Measurements from ENCODE around the gene HS6ST2. TPM values are rescaled to one million over a fixed set of nuclear protein-coding genes. Genes with fewer than 3 reads are reported as not detected.

The HS6ST2 gene
- total and polyA plus RNA-seq, 9 of the 15 experiments (the other 6 are each of a cell fraction or from before 2014, with no cell fraction given) = not detected

- TF ChIP-seq ZNF449 (CRISPR knock-in tag; IDR thresholded peaks at IDR 0.05) (no peak), TRIM25 (IDR thresholded peaks at IDR 0.05; ENCODE audit: borderline replicate concordance) (no peak), CEBPB (tag; IDR thresholded peaks at IDR 0.05) (no peak)
These were observed 3.1 kb upstream of the HS6ST2 start (continued) for GRCh38 chrX:132961511-132961910.

GRCh38 chrX:132957211-132958090 lies 978 bp downstream of the HS6ST2 start:
- CTCF ChIA-PET (ENCODE audit: low intra/inter-chr PET ratio) = no interaction called here
- BruUV-seq (replicated peaks) = no TSS peak
- no peak for TF ChIP-seq NONO (IDR thresholded peaks at IDR 0.05; ENCODE audit: low read depth in 2 of 2, low read length in 1 of 2)
- no peak for TF ChIP-seq SMAD2 (IDR thresholded peaks at IDR 0.05; ENCODE audit: low read depth, low read length)
- no peak for TF ChIP-seq BRCA1 (IDR thresholded peaks at IDR 0.05)
- no peak for TF ChIP-seq BRCA1 (CRISPR knock-in tag; IDR thresholded peaks at IDR 0.05)
- no peak for TF ChIP-seq ETV1 (tag; conservative IDR thresholded peaks at IDR 0.05; ENCODE audit: low read depth)
- TF ChIP-seq CHD4 (IDR thresholded peaks at IDR 0.05; ENCODE audit: insufficient read depth, insufficient replicate concordance, low read depth, low read length, poor library complexity, severe bottlenecking) = no peak
- no peak for TF ChIP-seq POLR2A (conservative IDR thresholded peaks at IDR 0.05)
- no peak for TF ChIP-seq ZNF668 (CRISPR knock-in tag; IDR thresholded peaks at IDR 0.05)
- TF ChIP-seq ATF2 (CRISPR knock-in tag; IDR thresholded peaks at IDR 0.05) = no peak
- TF ChIP-seq XRCC3 (IDR thresholded peaks at IDR 0.05) = no peak
- TF ChIP-seq FIP1L1 (IDR thresholded peaks at IDR 0.05; ENCODE audit: low read depth, low read length, poor library complexity, severe bottlenecking) = no peak
- TF ChIP-seq MYNN (IDR thresholded peaks at IDR 0.05) = no peak
- TF ChIP-seq MYNN (CRISPR knock-in tag; IDR thresholded peaks at IDR 0.05) = no peak
- no peak for TF ChIP-seq CREM (IDR thresholded peaks at IDR 0.05; ENCODE audit: low read depth)
- no peak for TF ChIP-seq ZNF134 (CRISPR knock-in tag; conservative IDR thresholded peaks at IDR 0.05)

More at GRCh38 chrX:132957211-132958090, 978 bp downstream of the HS6ST2 start:
- H3K27me3 ChIP-seq (ENCODE audit: control insufficient read depth in 2 of 2, insufficient read depth in 2 of 2, low read length in 2 of 2) = no peaks in the 10 kb centered on the region
- no peaks in the 10 kb centered on the region for H3K9me3 ChIP-seq (replicated peaks; ENCODE audit: control insufficient read depth, insufficient read depth, low read depth, low read length)
- no peak overlapping the region for H3K9ac ChIP-seq (ENCODE audit: insufficient read depth in 1 of 2, low read depth in 2 of 2, low read length in 2 of 2)
- no peaks in the 10 kb centered on the region for H3K36me3 ChIP-seq (ENCODE audit: control insufficient read depth, insufficient read depth, low read length)
- POLR2A ChIA-PET = interaction anchor here (0.6 kb wide), 1 partner anchor 89 kb away, joined by 3 read pairs; no protein-coding TSS in a partner anchor
- intact Hi-C loops (cut with micrococcal nuclease) = no loop called here
- H3K4me1 ChIP-seq (replicated peaks in 1 of 2; ENCODE audit: control insufficient read depth in 2 of 2, insufficient read depth in 2 of 2, low read length in 2 of 2) = no peaks in the 10 kb centered on the region
- ATAC-seq (no peak), DNase-seq (ENCODE audit: extremely low read depth in 1 of 4, low spot score in 3 of 4) (no peak), FAIRE-seq (no peak)
- no peaks in the 10 kb centered on the region for H3K79me2 ChIP-seq (ENCODE audit: control insufficient read depth, insufficient read depth, low read length)
- WGBS (ENCODE audit: insufficient coverage, low coverage, missing lambda C conversion rate) = 45% methylated on average over 12 of the region's 87 CpGs
- H3K4me2 ChIP-seq (ENCODE audit: insufficient read depth, low read length) = no peak overlapping the region
- H3K27ac ChIP-seq (ENCODE audit: extremely low read depth, low read depth, low read length) = no peak overlapping the region
- H4K20me1 ChIP-seq (replicated peaks; ENCODE audit: control insufficient read depth, insufficient read depth, low read length) = no peaks in the 10 kb centered on the region
- H2AFZ ChIP-seq (ENCODE audit: low read depth, low read length) = no peak overlapping the region
- no peaks in the 10 kb centered on the region for H3K9me1 ChIP-seq (ENCODE audit: control insufficient read depth, insufficient read depth, low read length)
- H3K4me3 ChIP-seq = no peak overlapping the region
- in situ Hi-C loops (cut with MboI) = no loop called here

Measured in K562 (cell line).